Cardiac muscle cell (in vitro differentiated cells and primary cell): ENCODE data around the gene GAB3. TPM values are rescaled to one million over a fixed set of nuclear protein-coding genes. Genes with fewer than 3 reads are reported as not detected.
"Not testable (repeated sequence)": the region's sequence is repeated elsewhere in the genome, so short reads cannot be mapped to it uniquely, and the experiment has no call there.

ENCODE experiments used
- DNase-seq, 2 donors: peaks; one replicate each; pipeline versions ENCODE4 v3.0.0 to v3.0.0-alpha.2; 2010 to 2017; ENCODE audit warnings: low read depth in 1 of 2, low spot score in 1 of 2
- H3K27ac ChIP-seq: fragments of 200-600 bp; sonication (generic); 2 replicates; pipeline ENCODE4 v1.5.1; 2016
- H3K27me3 ChIP-seq: fragments of 200-600 bp; sonication (generic); 2 replicates; pipeline ENCODE4 v1.6.0; 2016; ENCODE audit warnings: control low read depth
- H3K36me3 ChIP-seq: fragments of 200-600 bp; sonication (generic); 2 replicates; pipeline ENCODE4 v1.5.1; 2016; ENCODE audit warnings: control low read depth
- H3K4me1 ChIP-seq: fragments of 200-600 bp; sonication (generic); 2 replicates; pipeline ENCODE4 v1.8.1; 2017; ENCODE audit warnings: low read depth, mild to moderate bottlenecking, mixed run types
- H3K4me3 ChIP-seq: fragments of 200-600 bp; sonication (generic); 2 replicates; pipeline ENCODE4 v1.5.1; 2016; ENCODE audit warnings: mild to moderate bottlenecking
- H3K9me3 ChIP-seq: fragments of 200-600 bp; sonication (generic); 2 replicates; pipeline ENCODE4 v1.5.1; 2017; ENCODE audit warnings: low read depth, mild to moderate bottlenecking, control low read depth
- CTCF ChIP-seq: IDR thresholded peaks from 2 replicates; pipeline ENCODE4 v1.5.1; 2012; ENCODE audit warnings: low read depth, mild to moderate bottlenecking, low read length
- polyA plus RNA-seq: library from polyadenylated mRNA; unstranded; fragments of >200 nt; fragmentation: Nextera tagmentation; extraction: Ambion mirVana; gene quantifications from 2 replicates; pipeline ENCODE4 v1.2.1, GENCODE V29; 2016
- total RNA-seq: library from RNA; depleted of rRNA; stranded (reverse); fragments of >200 nt; gene quantifications from 2 replicates; pipeline ENCODE4 v1.2.3, GENCODE V29; 2016

The GAB3 gene
- total and polyA plus RNA-seq, 2 experiments from 2014 or later: 0.45 TPM; not detected in 1

GRCh38 chrX:154654372-154654771, 96.5 kb downstream of the GAB3 start:
- no peaks in the 10 kb centered on the region for H3K36me3 ChIP-seq
- H3K9me3 ChIP-seq: no peaks in the 10 kb centered on the region
- DNase-seq: no peak
- no peak overlapping the region for H3K27ac ChIP-seq
- H3K27me3 ChIP-seq: no peaks in the 10 kb centered on the region
- TF ChIP-seq CTCF: no peak
- no peaks in the 10 kb centered on the region for H3K4me1 ChIP-seq
- no peak overlapping the region for H3K4me3 ChIP-seq

- not testable (repeated sequence) for H3K27me3 ChIP-seq
These were observed 97.5 kb downstream of the GAB3 start, which contains the start of gene CTAG2 for GRCh38 chrX:154653413-154653812. Gene CTAG2, minus strand, starts transcription at chrX:154653579. Its CDS starts 64 bp downstream, at chrX:154653515.

GRCh38 chrX:154653048-154653401, 97.9 kb downstream of the GAB3 start:
- Histone ChIP-seq H3K4me3 (no peak overlapping the region), H3K27me3 (no peaks in the 10 kb centered on the region), H3K27ac (no peak overlapping the region), H3K36me3 (no peaks in the 10 kb centered on the region), H3K9me3 (no peaks in the 10 kb centered on the region), H3K4me1 (no peaks in the 10 kb centered on the region)
- no peak for DNase-seq
- TF ChIP-seq CTCF: no peak

More at GRCh38 chrX:154653413-154653812, 97.5 kb downstream of the GAB3 start, which contains the start of gene CTAG2:
- not testable (repeated sequence) for H3K4me1 ChIP-seq, H3K9me3 ChIP-seq, H3K4me3 ChIP-seq, H3K27ac ChIP-seq, H3K36me3 ChIP-seq, DNase-seq

GRCh38 chrX:154652311-154653047, 98.4 kb downstream of the GAB3 start:
- no peak for TF ChIP-seq CTCF
- Histone ChIP-seq H3K36me3 (no peaks in the 10 kb centered on the region), H3K27ac (no peak overlapping the region), H3K4me1 (no peaks in the 10 kb centered on the region), H3K27me3 (no peaks in the 10 kb centered on the region), H3K9me3 (no peaks in the 10 kb centered on the region), H3K4me3 (no peak overlapping the region)
- no peak for DNase-seq

GRCh38 chrX:154650221-154650510, 100.7 kb downstream of the GAB3 start:
- TF ChIP-seq CTCF: no peak
- DNase-seq: no peak
- no peak overlapping the region for H3K4me3 ChIP-seq
- no peaks in the 10 kb centered on the region for H3K4me1 ChIP-seq
- H3K27ac ChIP-seq: no peak overlapping the region
- H3K9me3 ChIP-seq: no peaks in the 10 kb centered on the region
- H3K27me3 ChIP-seq: no peaks in the 10 kb centered on the region
- no peaks in the 10 kb centered on the region for H3K36me3 ChIP-seq

GRCh38 chrX:154649503-154650220, 101.2 kb downstream of the GAB3 start:
- Histone ChIP-seq H3K9me3 (no peaks in the 10 kb centered on the region), H3K4me1 (no peaks in the 10 kb centered on the region), H3K36me3 (no peaks in the 10 kb centered on the region), H3K4me3 (no peak overlapping the region), H3K27ac (no peak overlapping the region), H3K27me3 (no peaks in the 10 kb centered on the region)
- no peak for TF ChIP-seq CTCF
- no peak for DNase-seq
